ENCODE results near the gene IGF1R. TPM values are rescaled to one million over a fixed set of nuclear protein-coding genes. Genes with fewer than 3 reads are reported as not detected.

IGF1R gene
- total and polyA plus RNA-seq, 2 of the 8 experiments (the other 6 are each of a cell fraction or from before 2014, with no cell fraction given), result 32.9 to 109 TPM

GRCh38 chr15:99010768-99011167 is 362.4 kb downstream of the IGF1R start:
- Histone ChIP-seq H3K36me3 (ENCODE audit: control insufficient read depth in 2 of 4, insufficient read depth in 4 of 4, low read length in 3 of 4) (no peaks in the 10 kb centered on the region), H2BK5ac (ENCODE audit: low read depth, low read length) (no peak overlapping the region), H2AFZ (ENCODE audit: low read length) (no peak overlapping the region), H3K14ac (ENCODE audit: insufficient read length) (no peak overlapping the region), H2BK120ac (replicated peaks; ENCODE audit: low read depth, low read length) (no peak overlapping the region), H4K20me1 (replicated peaks in 1 of 2; ENCODE audit: control insufficient read depth in 1 of 2, insufficient read depth in 2 of 2, low read length in 2 of 2) (no peaks in the 10 kb centered on the region), H3K4me3 (ENCODE audit: extremely low read depth in 1 of 4, insufficient read depth in 2 of 4, low read depth in 3 of 4, low read length in 4 of 4) (no peak overlapping the region), H4K5ac (ENCODE audit: insufficient read length, low read depth, low read length) (no peak overlapping the region), H3K4me2 (ENCODE audit: insufficient read depth in 1 of 2, low read depth in 2 of 2, low read length in 2 of 2) (no peak overlapping the region), H2BK15ac (ENCODE audit: low read length) (no peak overlapping the region), H3K4me1 (replicated peaks in 1 of 4; ENCODE audit: control insufficient read depth in 3 of 4, insufficient read depth in 4 of 4, low read length in 3 of 4) (no peaks in the 10 kb centered on the region), H2BK12ac (ENCODE audit: low read depth, low read length) (no peak overlapping the region), H3K79me1 (ENCODE audit: low read depth, low read length) (no peaks in the 10 kb centered on the region), H3K23me2 (ENCODE audit: low read depth, low read length) (peaks cover 5% of the 10 kb centered on the region; the same call in 1 of the 2 replicates), H3K9ac (replicated peaks in 1 of 4; ENCODE audit: extremely low read depth in 1 of 4, low read depth in 3 of 4, low read length in 3 of 4) (no peak overlapping the region), H3K79me2 (ENCODE audit: control insufficient read depth in 1 of 2, insufficient read depth in 2 of 2, low read length in 2 of 2) (no peaks in the 10 kb centered on the region), H2BK20ac (ENCODE audit: low read length) (no peak overlapping the region), H3K18ac (ENCODE audit: extremely low read depth, low read length) (no peak overlapping the region), H3K27ac (ENCODE audit: low read depth, low read length) (no peak overlapping the region), H3K56ac (replicated peaks; ENCODE audit: insufficient read length, low read depth, low read length) (no peak overlapping the region), H3K9me3 (ENCODE audit: insufficient read depth in 2 of 2, low read depth in 1 of 2, low read length in 1 of 2) (peaks cover 0 to 6% of the 10 kb centered on the region in 2 experiments; a peak in 1 of 4 replicates), H3K27me3 (replicated peaks in 1 of 4; ENCODE audit: control insufficient read depth in 3 of 4, extremely low read depth in 1 of 4, insufficient read depth in 3 of 4, low read length in 3 of 4) (no peaks in the 10 kb centered on the region; a peak in 3 of 7 replicates), H3K4ac (replicated peaks; ENCODE audit: insufficient read length, low read depth, low read length) (no peak overlapping the region), H4K8ac (ENCODE audit: extremely low read depth, insufficient read depth, low read length) (no peak overlapping the region), H3K23ac (ENCODE audit: insufficient read length) (no peak overlapping the region), H4K91ac (replicated peaks; ENCODE audit: insufficient read length, low read length) (no peak overlapping the region), H2AK5ac (ENCODE audit: low read depth, low read length) (no peak overlapping the region)
- FAIRE-seq, result no peak
- WGBS, 2 experiments (ENCODE audit: extremely low coverage in 1 of 2, insufficient coverage in 1 of 2, insufficient read length in 1 of 2, insufficient replicate concordance in 2 of 2, low coverage in 1 of 2, low lambda C conversion rate in 2 of 2, missing lambda C conversion rate in 1 of 2), result 87% methylated on average over 2 of the region's 2 CpGs; no CpG with 5 or more reads in 1 of the 2 experiments
- CTCF ChIA-PET (ENCODE audit: partially characterized antibody), result interaction anchor here (0.6 to 1.8 kb wide), 3 partner anchors 10 to 631 kb away, joined by 4 to 9 read pairs (median 5); no protein-coding TSS in a partner anchor
- no peak for DNase-seq (ENCODE audit: low read depth in 1 of 2, low spot score in 2 of 2)
- TF ChIP-seq FOSL1 (IDR thresholded peaks at IDR 0.05; ENCODE audit: insufficient read depth, low read depth, low read length) (no peak), CEBPB (IDR thresholded peaks at IDR 0.05; ENCODE audit: low read depth, low read length) (no peak), CREB1 (IDR thresholded peaks at IDR 0.05) (no peak), MAFK (IDR thresholded peaks at IDR 0.05; ENCODE audit: low read depth, low read length) (no peak), POLR2A (IDR thresholded peaks at IDR 0.05; ENCODE audit: control extremely low read depth in 1 of 2, low read depth in 2 of 2, low read length in 2 of 2) (no peak), TCF12 (IDR thresholded peaks at IDR 0.05; ENCODE audit: low read depth, low read length) (no peak), NRF1 (IDR thresholded peaks at IDR 0.05; ENCODE audit: low read depth, low read length) (no peak), GTF2F1 (IDR thresholded peaks at IDR 0.05; ENCODE audit: borderline replicate concordance, low read depth, low read length) (no peak), KDM1A (IDR thresholded peaks at IDR 0.05; ENCODE audit: borderline replicate concordance, low read length) (no peak)
- POLR2A ChIA-PET (ENCODE audit: partially characterized antibody), result interaction anchor here (1.4 kb wide), 1 partner anchor 48 kb away, joined by 3 read pairs; no protein-coding TSS in a partner anchor
